ENCODE measurements around the gene GPC2.
"Not testable (repeated sequence)": the region's sequence is repeated elsewhere in the genome, so short reads cannot be mapped to it uniquely, and the experiment has no call there.

Gene GPC2

GRCh38 chr7:100198266-100198665, 21.1 kb upstream of the GPC2 start:
- no peak for DNase-seq

DNA sequence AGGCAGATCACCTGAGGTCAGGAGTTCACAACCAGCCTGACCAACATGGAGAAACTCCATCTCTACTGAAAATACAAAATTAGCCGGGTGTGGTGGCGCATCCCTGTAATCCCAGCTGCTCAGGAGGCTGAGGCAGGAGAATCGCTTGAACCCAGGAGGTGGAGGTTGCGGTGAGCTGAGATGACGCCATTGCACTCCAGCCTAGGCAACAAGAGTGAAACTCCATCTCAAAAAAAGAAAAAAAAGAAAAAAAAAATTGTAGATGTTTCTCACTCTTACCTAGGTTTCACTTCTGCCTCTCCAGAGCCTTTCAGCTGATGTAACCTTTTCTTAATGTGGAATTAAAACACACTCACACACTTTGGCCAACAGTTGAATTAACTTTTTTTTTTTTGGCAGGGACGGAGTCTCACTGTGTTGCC, 18.7 kb upstream of the GPC2 start:
- not testable (repeated sequence) for DNase-seq

GRCh38 chr7:100195222-100195621, 18.0 kb upstream of the GPC2 start:
- no peak for DNase-seq

- DNase-seq = no peak
Measured at GRCh38 chr7:100192969-100193368, 15.8 kb upstream of the GPC2 start.

DNA sequence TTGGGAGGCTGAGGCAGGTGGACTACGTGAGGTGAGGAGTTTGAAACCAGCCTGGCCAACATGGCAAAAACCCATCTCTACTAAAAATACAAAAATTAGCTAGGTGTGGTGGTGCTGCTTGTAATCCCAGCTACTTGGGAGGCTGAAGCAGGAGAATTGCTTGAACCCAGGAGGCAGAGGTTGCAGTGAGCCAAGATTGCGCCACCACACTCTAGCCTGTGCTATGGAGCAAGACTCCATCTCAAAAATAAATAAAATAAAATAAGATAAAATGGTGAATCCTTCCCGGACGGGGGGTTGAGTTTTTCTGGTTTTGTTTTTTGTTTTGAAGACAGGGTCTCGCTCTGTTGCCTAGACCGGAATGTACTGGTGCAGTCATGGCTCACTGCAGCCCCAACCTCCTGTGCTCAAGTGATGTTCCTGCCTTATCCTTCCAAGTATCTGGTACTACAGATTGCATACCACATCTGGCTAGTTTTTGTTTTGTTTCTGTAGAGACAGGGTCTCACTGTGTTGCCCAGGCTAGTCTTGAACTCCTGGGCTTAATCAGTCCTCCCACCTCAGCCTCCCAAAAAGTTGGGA, 15.2 kb upstream of the GPC2 start:
- DNase-seq = not testable (repeated sequence)

DNA sequence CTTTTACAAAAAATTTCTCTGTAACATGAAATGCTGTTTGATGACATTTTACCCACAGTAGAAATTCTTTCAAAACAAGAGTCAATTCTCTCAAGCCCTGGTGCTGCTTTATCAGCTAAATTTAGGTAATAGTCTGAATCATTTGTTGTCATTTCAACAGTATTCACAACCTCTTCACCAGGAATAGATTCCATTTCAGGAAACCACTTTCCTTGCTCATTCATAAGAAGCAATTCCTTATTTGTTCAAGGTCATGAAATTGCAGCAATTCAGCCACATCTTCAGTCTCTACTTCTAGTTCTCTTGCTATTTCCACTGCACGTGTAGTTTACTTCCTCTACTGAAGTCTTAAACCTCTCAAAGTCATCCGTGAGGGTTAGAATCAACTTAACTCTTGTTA, 14.6 kb upstream of the GPC2 start:
- no peak for DNase-seq

DNA sequence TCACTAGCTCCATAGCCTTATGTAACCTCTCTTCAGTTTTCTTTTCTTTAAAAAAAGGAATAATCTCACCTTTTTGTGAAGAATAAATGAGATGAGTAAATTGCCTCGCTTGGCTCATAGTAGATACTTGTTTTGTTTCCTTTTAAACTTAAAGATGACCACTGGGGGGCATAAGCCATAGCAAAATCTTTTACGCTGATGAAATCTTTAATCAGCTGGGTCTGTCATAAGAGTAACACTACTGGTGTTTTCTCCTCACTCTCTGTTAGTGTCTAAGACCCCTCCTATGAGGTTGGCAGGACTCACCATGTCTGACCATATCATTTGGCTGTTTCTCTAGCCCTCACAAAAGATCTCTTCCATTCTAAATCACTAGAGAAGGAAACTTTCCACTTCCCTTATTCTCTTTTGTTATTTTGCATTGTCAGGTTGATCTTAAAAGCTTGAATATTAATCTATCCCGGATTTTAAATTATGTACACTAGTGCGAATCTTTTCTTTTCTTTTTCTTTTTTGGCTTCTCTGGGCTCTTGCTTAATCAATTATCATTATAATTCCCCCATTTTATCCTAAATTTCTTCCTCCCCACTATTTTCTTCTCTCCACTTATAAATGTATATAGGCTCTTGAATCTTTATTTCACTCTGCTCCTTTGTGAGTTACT, 13.0 kb upstream of the GPC2 start:
- DNase-seq = no peak

- DNase-seq = no peak
Measured at GRCh38 chr7:100189061-100189460, 11.9 kb upstream of the GPC2 start.

DNA sequence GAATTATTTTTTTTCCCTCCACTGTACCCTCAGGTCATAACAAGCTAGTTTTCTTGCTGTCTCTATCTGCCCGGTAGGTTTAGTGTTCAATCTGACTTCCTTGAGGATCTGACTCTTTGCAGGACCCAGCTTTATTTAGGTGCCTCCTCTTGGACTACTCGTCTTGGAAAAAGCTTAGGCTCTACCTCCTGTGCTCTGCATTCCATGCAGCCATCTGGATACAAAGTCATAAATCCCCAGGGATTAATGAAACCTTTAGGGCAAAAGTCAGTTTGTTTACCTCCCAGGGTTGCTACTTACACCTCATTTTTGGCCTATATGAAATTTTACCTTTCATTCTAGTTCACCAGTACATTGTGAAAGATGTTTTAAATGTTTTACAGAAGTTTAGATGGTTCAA, 8.5 kb upstream of the GPC2 start:
- DNase-seq = no peak

- DNase-seq = not testable (repeated sequence)
Measured at GRCh38 chr7:100183090-100183489, 5.9 kb upstream of the GPC2 start.

- DNase-seq = not testable (repeated sequence)
Measured at GRCh38 chr7:100182616-100183015, 5.4 kb upstream of the GPC2 start.

- not testable (repeated sequence) for DNase-seq
Measured at GRCh38 chr7:100180084-100180483, 2.9 kb upstream of the GPC2 start.

DNA sequence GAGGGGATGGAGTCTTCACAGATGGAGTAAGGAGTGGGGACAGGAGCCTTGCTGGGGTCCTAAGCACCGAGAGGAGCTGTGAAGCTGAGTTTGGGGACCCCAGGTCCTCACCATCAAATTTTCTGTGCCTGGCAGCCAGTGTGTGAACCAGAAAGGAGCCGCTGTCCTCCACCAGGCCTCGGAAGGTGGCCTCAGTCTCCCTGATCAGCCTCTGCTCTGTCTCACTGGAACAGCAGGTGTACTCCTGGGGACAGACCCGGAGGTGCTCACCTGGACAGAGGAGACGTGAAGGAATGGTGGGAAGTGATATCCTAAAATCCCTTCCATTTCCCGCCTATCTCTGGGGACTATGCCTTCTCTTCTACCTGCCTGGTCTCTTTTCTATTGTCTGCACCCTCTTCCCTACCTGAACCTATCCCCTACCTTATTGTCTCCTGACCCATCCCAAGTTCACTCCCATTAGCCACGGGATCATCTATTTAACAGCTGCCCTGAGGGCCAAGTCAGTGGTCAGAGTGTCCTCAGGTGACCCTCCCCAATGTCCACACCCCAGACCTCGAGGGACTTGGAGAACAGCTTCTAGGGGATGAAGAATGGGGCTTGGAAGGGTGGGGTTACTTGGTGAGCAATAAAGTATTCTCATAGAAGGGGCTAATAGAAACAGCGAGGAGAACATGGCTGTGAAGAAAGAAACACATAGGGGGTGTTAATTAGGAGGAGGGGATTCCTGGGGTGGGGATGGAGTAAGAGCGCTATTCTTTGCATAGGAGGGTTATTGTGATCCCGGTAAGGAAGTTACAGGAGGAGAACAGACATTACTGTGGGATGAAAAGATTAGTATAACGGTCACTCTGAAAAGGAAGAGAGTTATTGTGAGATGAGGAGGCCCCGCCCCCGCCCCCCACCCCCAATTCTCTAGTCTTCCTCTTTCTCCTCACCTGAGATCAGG, 811 bp downstream of the GPC2 start:
- DNase-seq = no peak

- no peak for DNase-seq
Measured at GRCh38 chr7:100175296-100175935, 1.8 kb downstream of the GPC2 start.

GRCh38 chr7:100174582-100174981, 2.6 kb downstream of the GPC2 start:
- no peak for DNase-seq

DNA sequence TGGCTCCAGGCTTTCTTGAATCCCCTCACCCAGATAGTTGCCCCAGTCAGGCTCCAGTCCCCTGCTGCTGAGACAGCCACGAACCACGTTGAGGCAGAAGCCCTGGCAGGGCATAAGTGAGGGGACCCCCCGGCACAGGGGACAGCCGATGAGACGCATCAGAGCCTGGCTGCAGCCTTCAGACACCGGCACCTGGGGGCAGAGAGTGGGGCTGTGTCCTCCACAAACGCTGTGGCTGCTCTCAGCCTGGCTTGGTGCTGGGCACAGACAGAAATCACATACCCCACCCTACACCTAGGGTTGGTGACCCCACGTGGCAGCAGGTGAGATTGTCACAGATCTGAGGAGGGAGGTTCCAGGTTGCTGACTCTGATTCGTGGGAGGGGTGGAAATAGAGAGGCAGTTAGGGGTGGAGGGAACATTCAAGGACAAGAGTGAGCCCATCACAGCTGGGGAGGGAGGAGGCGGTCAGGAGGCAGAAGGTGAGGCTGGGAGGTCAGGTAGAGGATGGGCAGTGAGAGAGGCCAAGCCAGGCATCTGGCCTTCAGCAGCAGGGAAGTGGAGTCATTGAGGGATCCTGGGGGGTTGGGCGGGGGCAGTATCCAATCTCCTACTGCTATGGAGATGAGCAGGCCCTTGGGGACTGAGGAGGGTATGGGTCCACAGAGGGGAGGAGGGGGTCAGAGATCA, 3.2 kb downstream of the GPC2 start:
- no peak for DNase-seq

DNA sequence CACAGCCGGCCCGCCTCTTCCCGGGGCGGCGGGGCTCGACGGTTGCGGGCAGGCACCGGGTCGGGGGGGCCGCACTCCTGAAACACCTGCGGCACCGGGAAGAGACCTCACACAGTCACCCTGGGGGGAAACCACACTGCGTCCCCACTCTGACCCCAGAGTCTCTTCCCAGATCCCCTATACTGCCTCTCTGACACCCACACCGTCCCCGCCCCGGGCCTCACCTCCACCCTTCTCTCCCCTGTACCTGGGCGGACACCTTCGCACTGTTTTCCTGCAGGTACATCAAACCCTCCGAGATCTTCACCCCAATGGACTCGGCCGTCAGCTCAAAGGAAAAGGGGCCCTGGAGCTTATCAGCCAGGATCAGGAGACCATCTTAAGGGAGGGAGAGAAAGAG, 5.3 kb downstream of the GPC2 start:
- DNase-seq = no peak

GRCh38 chr7:100171087-100171681, 6.0 kb downstream of the GPC2 start:
- DNase-seq = no peak

- no peak for DNase-seq
Measured at GRCh38 chr7:100170101-100170897, 6.9 kb downstream of the GPC2 start.

- no peak for DNase-seq
Measured at GRCh38 chr7:100169147-100169850, 7.9 kb downstream of the GPC2 start.

GRCh38 chr7:100167912-100168323, 9.3 kb downstream of the GPC2 start:
- no peak for DNase-seq
